Esophagus muscularis mucosa (tissue), 4 donors: Measurements from ENCODE around the gene VTI1A. TPM values are rescaled to one million over a fixed set of nuclear protein-coding genes. Genes with fewer than 3 reads are reported as not detected.

ENCODE experiments used
- DNase-seq: peaks from one replicate; pipeline ENCODE4 v3.0.0-alpha.2; 2017; ENCODE audit errors: extremely low spot score
- H3K27ac ChIP-seq, 4 donors: fragments of 200-600 bp; sonication (generic); replicated peaks in 1 of 4; 1 replicate in 3 of 4; 2 replicates in 1 of 4; pipeline ENCODE4 v1.5.1; 2016 to 2019; ENCODE audit warnings: mild to moderate bottlenecking in 1 of 4
- H3K27me3 ChIP-seq, 4 donors: fragments of 200-600 bp; sonication (generic); one replicate each; pipeline versions ENCODE4 v1.5.1 to v1.6.0; 2016 to 2019
- H3K36me3 ChIP-seq, 4 donors: fragments of 200-600 bp; sonication (generic); one replicate each; pipeline ENCODE4 v1.5.1; 2016 to 2019
- H3K4me1 ChIP-seq, 4 donors: fragments of 200-600 bp; sonication (generic); one replicate each; pipeline ENCODE4 v1.5.1; 2016 to 2019
- H3K4me3 ChIP-seq, 4 donors: fragments of 200-600 bp; sonication (generic); 1 replicate in 2 of 4; 2 replicates in 2 of 4; pipeline ENCODE4 v1.5.1; 2016 to 2019; ENCODE audit warnings: mild to moderate bottlenecking in 4 of 4, moderate library complexity in 1 of 4
- H3K9me3 ChIP-seq, 4 donors: fragments of 200-600 bp; sonication (generic); 1 replicate in 3 of 4; 2 replicates in 1 of 4; pipeline ENCODE4 v1.5.1; 2016 to 2019
- EP300 ChIP-seq: sonication (generic); formaldehyde crosslinking; IDR thresholded peaks from one replicate; pipeline ENCODE4 v1.6.1; 2017; ENCODE audit warnings: antibody characterized with exemption
- POLR2A ChIP-seq: fragments of 450-650 bp; IDR thresholded peaks from one replicate; pipeline ENCODE4 v1.6.1; 2017; ENCODE audit warnings: antibody characterized with exemption, moderate library complexity, mild to moderate bottlenecking, low read depth
- POLR2AphosphoS5 ChIP-seq, 2 donors: sonication (generic); formaldehyde crosslinking; IDR thresholded peaks; one replicate each; pipeline ENCODE4 v1.6.1; 2017; ENCODE audit warnings: antibody characterized with exemption in 2 of 2
- WGBS: methylation state at CpG from one replicate; pipeline ENCODE4 v1.1.5; 2018; 5-methylcytosine and 5-hydroxymethylcytosine counted together
- intact Hi-C: fragments of 100-400 bp; cut with DNase I; formaldehyde crosslinking; loops from one replicate; pipeline ENCODE4 v1.15.1; 2023
- total RNA-seq, 4 donors: library from RNA; depleted of rRNA; stranded (reverse); fragments of >200 nt; gene quantifications; one replicate each; pipeline versions ENCODE4 v1.1.0 to v1.2.1, GENCODE V29; 2016
- TF ChIP-seq, protein P1 (sequence below), 3 experiments: fragments of 200-600 bp in 2 of 3; fragments of 450-650 bp in 1 of 3; sonication (generic) in 2 of 3; IDR thresholded peaks; one replicate each; pipeline ENCODE4 v1.5.1; 2017 to 2019; ENCODE audit warnings: antibody characterized with exemption in 3 of 3, mild to moderate bottlenecking in 2 of 3, moderate library complexity in 1 of 3

VTI1A gene
- total RNA-seq, 4 donors from 2014 or later = 27.6 to 42.7 (median 33.8) TPM

DNA sequence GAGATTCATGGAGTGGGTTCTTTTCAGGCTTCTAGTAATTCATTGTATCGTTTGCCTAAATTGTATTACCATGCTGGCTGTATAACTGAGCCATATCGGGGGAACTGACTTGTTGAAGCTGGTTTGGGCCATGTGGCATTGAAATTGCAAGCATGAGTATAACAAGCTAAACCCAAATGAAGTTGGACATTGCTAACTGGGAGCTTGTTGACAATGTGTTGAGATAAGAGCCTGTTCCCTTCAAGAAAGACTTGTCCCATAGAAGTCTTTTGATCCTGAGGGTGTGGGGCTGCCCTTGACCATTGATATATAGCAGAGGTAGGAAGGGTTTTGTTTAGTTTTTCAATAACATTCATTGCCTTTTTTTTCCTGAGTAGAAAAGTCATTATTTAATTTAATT lies 156.0 kb downstream of the VTI1A start:
- Histone ChIP-seq H3K4me3 (no peak overlapping the region), H3K27ac (no peak overlapping the region), H3K9me3 (no peaks in the 10 kb centered on the region), H3K4me1 (no peaks in the 10 kb centered on the region), H3K36me3 (peaks cover 0 to 3% (median 0%) of the 10 kb centered on the region in 4 donors), H3K27me3 (no peaks in the 10 kb centered on the region)
- DNase-seq = no peak
- TF ChIP-seq EP300 (no peak), POLR2AphosphoS5 (IDR thresholded peaks at IDR 0.05) (no peak), POLR2A (no peak)
- TF ChIP-seq, protein P1, sequence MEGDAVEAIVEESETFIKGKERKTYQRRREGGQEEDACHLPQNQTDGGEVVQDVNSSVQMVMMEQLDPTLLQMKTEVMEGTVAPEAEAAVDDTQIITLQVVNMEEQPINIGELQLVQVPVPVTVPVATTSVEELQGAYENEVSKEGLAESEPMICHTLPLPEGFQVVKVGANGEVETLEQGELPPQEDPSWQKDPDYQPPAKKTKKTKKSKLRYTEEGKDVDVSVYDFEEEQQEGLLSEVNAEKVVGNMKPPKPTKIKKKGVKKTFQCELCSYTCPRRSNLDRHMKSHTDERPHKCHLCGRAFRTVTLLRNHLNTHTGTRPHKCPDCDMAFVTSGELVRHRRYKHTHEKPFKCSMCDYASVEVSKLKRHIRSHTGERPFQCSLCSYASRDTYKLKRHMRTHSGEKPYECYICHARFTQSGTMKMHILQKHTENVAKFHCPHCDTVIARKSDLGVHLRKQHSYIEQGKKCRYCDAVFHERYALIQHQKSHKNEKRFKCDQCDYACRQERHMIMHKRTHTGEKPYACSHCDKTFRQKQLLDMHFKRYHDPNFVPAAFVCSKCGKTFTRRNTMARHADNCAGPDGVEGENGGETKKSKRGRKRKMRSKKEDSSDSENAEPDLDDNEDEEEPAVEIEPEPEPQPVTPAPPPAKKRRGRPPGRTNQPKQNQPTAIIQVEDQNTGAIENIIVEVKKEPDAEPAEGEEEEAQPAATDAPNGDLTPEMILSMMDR (IDR thresholded peaks at IDR 0.05) = no peak
- intact Hi-C loops = no loop called here
- 96% methylated on average over 2 of the region's 2 CpGs for WGBS

DNA sequence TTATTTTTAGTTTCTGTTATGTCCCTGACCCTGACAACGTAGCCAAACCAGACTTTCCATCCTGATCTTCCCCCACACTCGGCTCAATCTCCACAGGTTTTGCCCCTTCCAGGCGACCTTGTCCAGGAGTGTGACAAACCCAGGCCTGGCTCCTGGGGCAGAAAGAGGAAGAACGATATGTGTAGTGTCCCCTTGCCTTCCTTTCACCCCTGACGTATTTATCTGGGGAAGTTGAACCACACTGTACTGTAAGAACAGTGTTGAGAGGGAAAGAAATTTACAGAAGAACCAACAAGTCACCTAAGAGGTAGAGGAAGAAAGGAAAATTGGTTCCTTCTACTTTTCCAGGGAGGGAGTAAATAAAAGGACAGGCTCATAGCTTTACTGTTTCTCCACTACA lies 158.0 kb downstream of the VTI1A start:
- Histone ChIP-seq H3K27ac (no peak overlapping the region), H3K27me3 (no peaks in the 10 kb centered on the region), H3K4me1 (no peaks in the 10 kb centered on the region), H3K36me3 (peaks cover 0 to 3% (median 0%) of the 10 kb centered on the region in 4 donors), H3K9me3 (no peaks in the 10 kb centered on the region), H3K4me3 (no peak overlapping the region)
- no peak for DNase-seq
- WGBS = 62% methylated on average over 5 of the region's 5 CpGs
- intact Hi-C loops = no loop called here
- TF ChIP-seq, protein P1 (IDR thresholded peaks at IDR 0.05) = no peak
- no peak for TF ChIP-seq EP300
- TF ChIP-seq POLR2AphosphoS5 (IDR thresholded peaks at IDR 0.05) = no peak
- TF ChIP-seq POLR2A = no peak

DNA sequence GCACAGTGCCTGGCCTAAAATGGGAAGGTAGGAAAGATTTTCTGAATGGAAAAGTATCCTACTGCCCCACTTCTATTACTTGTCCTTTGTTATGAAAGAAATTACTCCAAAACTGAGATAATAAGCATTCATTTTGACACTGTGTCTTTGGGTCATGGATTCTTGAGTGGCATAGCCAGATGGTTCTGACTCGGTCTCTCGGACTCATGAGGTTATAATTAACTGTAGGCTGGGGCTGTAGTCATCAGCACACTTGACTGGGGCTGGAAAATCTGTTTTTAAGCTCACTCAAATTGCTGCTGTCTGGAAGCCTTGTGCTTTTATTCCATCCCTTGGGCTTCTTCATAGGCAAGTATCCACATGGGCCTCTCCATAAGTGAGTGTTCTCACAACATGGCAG lies 160.5 kb downstream of the VTI1A start:
- 88% methylated on average over 2 of the region's 2 CpGs for WGBS
- Histone ChIP-seq H3K27me3 (no peaks in the 10 kb centered on the region), H3K4me3 (no peak overlapping the region), H3K9me3 (no peaks in the 10 kb centered on the region), H3K36me3 (peaks cover 0 to 3% (median 0%) of the 10 kb centered on the region in 4 donors), H3K27ac (no peak overlapping the region), H3K4me1 (no peaks in the 10 kb centered on the region)
- no peak for DNase-seq
- TF ChIP-seq POLR2A (no peak), EP300 (no peak), POLR2AphosphoS5 (IDR thresholded peaks at IDR 0.05) (no peak)
- TF ChIP-seq, protein P1 (IDR thresholded peaks at IDR 0.05) = no peak
- intact Hi-C loops = no loop called here

DNA sequence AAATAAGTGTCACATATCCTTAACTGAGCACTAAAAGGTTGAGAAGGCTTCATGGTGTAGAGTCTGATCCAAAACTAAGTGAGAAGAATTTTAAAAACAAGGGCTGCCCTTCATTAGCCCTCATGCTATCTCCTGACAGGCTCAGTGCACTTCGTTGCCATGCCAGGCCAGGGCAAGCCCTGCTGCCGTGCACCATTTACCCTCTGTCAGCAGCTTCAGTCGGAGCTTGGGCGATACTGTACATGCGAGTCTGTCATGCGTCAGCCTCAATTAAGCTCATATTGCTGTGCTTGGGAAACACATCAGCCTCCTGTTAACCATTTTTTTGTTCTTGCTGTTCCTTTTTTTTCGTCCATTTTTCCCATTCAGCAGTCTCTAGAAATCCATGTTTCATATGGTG lies 166.6 kb downstream of the VTI1A start:
- intact Hi-C loops = no loop called here
- Histone ChIP-seq H3K27me3 (no peaks in the 10 kb centered on the region), H3K27ac (no peak overlapping the region), H3K36me3 (no peaks in the 10 kb centered on the region), H3K9me3 (peaks cover 0 to 9% (median 4%) of the 10 kb centered on the region in 4 donors), H3K4me1 (no peaks in the 10 kb centered on the region), H3K4me3 (no peak overlapping the region)
- DNase-seq = no peak
- TF ChIP-seq POLR2AphosphoS5 (IDR thresholded peaks at IDR 0.05) (no peak), POLR2A (no peak), EP300 (no peak)
- TF ChIP-seq, protein P1 (IDR thresholded peaks at IDR 0.05) = no peak
- 91% methylated on average over 7 of the region's 7 CpGs for WGBS

DNA sequence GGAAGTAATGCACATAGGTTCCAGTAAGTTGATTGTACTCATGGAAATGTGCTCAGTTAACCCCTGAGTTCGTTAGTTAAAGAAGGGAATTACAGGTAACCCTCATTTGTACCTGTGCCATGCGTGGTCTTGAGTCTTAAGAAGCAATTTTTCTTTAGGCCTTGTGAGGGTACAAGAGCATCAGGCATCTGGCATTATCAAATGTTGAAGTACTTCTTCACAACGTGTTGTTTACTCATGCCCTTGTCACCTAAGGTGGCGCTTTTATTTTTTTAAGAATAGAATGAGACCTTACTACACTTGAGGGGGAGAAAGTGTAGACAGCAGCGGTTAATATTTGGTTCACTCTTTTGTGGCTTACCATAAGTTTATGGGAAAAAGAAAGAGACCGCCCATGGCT lies 167.1 kb downstream of the VTI1A start:
- 91% methylated on average over 6 of the region's 6 CpGs for WGBS
- no peak overlapping the region for H3K4me3 ChIP-seq
- H3K9me3 ChIP-seq = peaks cover 0 to 9% (median 4%) of the 10 kb centered on the region in 4 donors
- DNase-seq = no peak
- intact Hi-C loops = no loop called here
- H3K4me1 ChIP-seq = no peaks in the 10 kb centered on the region
- TF ChIP-seq POLR2A = no peak
- TF ChIP-seq EP300 = no peak
- TF ChIP-seq POLR2AphosphoS5 (IDR thresholded peaks at IDR 0.05) = no peak
- TF ChIP-seq, protein P1 (IDR thresholded peaks at IDR 0.05) = no peak
- no peak overlapping the region for H3K27ac ChIP-seq
- no peaks in the 10 kb centered on the region for H3K36me3 ChIP-seq
- no peaks in the 10 kb centered on the region for H3K27me3 ChIP-seq
